GM19035 (cell line): ENCODE measurements around the gene WNT11.
"Not testable (repeated sequence)": the region's sequence is repeated elsewhere in the genome, so short reads cannot be mapped to it uniquely, and the experiment has no call there.

Source experiments
- ATAC-seq: cut with Tn5 transposase; IDR thresholded peaks from one replicate; pipeline ENCODE4 v1.9.1; 2021; ENCODE audit not compliant: unreplicated experiment

WNT11 gene

GRCh38 chr11:76203131-76203925, 3.0 kb downstream of the WNT11 start:
- ATAC-seq, result no peak

DNA sequence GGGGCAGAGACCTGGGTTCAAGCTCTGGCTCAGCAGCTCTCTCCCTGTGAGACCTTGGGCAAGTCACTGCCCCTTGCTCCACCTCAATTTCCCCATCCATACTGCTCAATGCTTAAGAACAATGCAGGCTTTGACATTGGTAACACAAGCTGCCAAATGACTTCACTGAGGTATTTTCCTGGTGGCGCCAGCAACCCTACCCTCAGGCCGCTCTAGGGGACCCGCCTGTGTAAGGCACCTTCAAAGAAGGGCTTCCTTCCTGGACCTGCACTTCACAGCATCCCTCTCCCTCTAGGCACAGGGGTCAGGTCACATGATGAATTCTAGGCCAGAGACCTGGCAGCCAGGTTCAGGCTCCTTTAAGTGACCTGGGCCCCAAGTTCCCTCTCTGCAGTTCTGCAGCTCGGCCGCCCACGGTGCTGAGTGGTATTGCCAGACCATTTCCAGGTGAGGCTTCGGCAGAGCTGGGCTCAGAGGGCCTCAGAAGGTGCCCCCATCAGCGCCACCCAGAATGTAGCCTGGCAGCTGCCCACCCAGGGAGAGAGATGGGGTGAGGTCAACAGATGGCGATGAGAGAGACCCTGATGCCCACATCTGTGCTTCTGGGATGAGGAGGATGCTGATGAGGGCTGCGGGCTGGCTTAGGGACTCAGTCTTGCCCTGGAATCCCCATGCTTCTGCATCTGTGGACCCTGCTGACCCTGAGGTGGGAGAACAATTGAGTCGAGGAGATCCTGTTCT, 4.5 kb downstream of the WNT11 start:
- no peak for ATAC-seq

DNA sequence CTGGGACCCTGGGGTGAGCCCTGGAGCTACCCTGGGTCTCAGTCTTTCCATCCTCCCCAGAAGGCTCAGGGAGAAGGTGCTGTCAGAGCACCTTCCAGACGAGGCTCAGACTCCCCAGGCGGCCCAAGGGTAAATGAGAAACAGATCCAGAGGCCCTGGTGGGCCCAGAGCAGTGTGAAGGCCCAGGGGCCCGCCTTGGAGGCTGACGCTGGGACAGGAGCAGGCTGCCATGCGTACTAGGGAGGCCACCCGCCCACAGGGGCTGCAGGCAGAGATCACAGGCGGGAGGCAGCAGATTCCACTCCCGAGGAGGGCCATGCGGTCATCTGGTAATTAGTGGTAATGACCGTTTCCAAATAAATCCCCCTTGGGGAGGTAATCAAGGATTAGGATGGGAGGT, 5.2 kb downstream of the WNT11 start:
- no peak for ATAC-seq

- ATAC-seq, result no peak
Observed at GRCh38 chr11:76200006-76200940, 6.0 kb downstream of the WNT11 start.

DNA sequence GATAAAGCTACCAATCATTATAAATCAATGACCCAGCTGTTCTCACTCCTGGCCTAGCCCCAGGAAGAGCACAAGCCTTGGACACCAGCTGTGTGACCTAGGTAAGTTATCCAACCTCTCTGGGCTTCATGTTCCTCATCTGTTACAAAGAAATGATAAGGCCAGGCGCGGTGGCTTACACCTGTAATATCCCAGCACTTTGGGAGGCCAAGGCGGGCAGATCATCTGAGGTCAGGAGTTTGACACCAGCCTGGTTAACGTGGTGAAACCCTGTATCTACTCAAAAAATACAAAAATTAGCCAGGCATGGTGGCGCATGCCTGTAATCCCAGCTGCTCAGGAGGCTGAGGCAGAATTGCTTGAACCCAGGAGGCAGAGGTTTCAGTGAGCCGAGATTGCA, 7.6 kb downstream of the WNT11 start:
- ATAC-seq, result not testable (repeated sequence)

GRCh38 chr11:76197941-76198640, 8.2 kb downstream of the WNT11 start:
- no peak for ATAC-seq

DNA sequence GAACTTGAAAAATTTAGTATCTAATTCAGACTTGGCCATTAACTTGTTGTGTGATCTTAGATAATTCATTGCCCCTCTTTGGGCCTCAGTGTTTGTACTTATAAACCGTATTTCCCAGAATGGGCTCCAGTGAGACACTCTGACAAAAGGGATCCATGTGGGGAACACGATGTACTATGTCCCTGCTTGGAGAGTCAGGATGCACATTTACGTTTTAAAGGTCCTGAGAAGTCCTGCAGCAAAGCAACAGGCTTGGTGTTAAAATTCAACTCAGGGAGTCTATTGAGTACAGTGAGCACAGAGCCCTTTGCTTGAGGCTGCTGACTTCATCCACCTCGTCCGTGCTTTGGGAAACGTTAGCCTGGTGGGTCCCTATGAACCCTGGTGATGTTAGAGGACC, 9.0 kb downstream of the WNT11 start:
- ATAC-seq, result no peak

- ATAC-seq, result no peak
Observed at GRCh38 chr11:76196849-76197248, 9.5 kb downstream of the WNT11 start.

DNA sequence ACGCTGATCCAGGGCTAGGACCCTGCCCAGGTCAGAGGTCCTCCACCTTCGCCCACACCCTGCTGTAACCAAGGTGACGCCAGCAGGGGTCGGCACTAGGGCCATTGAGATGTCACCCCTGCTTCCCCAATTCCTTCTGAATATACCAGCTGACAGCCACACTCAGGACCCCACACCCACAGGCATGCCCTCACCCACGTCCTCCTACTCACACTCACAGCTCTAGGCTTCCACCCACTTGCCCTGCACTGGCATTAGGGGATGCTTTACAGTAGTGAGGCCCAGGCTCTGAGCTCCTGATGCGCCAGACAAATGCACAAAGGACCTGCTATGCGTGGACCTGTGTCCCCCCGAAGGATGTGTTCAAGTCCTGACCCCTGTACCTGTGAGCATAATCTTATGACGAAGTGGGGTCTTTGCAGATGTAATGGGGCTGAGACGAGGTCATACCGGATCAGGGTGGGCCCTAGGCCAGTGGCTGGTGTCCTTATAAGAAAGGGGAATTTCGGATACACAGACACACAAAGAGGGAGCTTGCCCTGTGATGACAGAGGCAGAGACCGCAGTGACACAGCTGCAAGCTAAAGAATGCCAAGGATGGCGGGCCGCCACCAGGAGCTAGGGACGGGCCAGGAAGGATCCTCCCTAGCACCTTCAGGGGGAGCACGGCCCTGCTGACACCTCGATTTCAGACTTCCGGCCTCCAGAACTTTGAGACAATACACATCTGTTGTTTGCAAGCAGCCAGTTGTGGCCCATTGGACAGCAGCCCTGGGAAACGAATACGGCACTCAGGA, 11.2 kb downstream of the WNT11 start:
- ATAC-seq, result no peak

DNA sequence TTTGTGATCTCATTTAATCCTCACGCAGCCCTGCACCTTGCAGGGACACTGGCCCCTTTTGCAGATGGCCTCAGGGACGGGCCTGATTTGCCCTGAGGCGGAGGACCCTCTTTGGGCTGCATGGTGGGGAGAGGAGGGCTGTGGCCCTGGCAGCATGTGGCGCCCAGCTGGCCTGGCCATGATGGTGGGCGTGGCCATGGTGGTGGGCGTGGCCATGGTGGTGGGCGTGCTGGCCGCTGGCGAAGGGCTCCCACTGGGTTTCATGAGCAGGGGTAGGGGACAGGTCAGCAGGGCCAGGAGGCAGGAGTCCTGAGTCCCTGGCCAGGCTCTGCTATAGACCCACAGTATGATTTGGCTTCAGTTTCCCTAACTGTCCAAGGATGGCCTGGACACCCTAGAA, 13.1 kb downstream of the WNT11 start:
- ATAC-seq, result no peak

DNA sequence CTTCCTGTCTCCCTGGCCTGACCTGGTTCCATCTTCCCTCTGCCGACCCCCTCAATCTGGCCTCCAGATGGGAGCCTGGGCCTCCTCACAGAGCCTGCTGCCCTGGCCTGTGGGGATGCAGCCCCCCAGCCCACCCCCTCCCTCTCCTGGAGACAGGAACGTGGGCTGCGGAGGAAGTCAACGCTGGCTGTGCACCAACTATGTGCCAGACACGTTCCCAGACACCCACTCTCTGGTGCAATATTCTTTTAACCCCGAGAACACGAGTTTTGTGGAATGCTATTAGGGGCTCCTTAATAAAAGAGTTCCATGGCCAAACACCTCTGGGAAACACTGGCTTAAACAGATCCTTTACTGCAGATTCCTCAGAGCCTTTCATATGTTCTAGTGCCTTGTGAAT, 15.9 kb downstream of the WNT11 start:
- ATAC-seq, result no peak

GRCh38 chr11:76189682-76190081, 16.6 kb downstream of the WNT11 start:
- ATAC-seq, result no peak

GRCh38 chr11:76188873-76189272, 17.4 kb downstream of the WNT11 start:
- ATAC-seq, result no peak

DNA sequence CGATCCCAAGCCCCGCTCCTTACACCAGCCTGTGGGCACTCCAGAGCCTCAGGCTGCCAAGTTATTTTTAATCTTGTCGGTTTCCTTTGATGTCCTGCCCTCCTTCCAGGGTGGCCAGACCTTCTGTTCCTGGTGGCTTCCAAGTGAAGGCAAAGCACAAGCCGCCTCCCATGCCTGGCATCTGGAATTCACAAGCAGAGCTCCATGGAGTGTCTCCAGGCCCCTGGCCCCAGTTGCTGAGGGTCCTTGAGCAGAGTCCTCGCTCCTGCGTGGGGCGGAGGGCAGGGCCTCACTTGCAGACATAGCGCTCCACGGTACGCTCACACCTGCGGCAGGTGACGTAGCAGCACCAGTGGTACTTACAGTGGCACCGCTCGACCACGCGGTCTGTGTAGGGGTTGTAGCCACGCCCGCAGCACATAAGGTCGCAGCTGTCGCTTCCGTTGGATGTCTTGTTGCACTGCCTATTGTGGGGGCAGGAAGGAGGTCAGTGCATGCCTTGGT, 19.5 kb downstream of the WNT11 start:
- ATAC-seq, result no peak

DNA sequence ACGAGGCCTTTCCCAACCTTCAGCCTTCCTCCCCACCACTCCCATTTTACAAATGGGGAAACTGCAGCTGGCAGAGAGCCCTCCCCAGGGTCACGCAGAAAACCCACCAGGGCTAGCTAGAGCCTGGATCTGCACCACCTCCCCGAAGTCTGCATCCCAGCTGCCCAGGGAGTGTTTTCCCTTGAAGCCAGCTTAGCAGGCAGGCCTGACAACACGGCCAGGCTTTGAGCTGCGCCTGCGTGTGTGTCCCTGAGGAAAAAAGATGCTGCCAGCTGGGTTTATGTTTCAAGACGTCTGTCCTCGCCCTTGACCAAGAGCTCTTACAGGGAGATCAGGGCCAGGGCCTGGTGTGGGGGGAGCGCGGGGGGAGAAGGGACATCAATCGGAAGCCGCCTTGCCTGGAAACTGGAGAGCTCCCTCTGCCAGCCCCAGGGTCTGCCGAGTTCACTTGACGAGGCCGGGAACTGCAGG, 20.3 kb downstream of the WNT11 start:
- no peak for ATAC-seq

DNA sequence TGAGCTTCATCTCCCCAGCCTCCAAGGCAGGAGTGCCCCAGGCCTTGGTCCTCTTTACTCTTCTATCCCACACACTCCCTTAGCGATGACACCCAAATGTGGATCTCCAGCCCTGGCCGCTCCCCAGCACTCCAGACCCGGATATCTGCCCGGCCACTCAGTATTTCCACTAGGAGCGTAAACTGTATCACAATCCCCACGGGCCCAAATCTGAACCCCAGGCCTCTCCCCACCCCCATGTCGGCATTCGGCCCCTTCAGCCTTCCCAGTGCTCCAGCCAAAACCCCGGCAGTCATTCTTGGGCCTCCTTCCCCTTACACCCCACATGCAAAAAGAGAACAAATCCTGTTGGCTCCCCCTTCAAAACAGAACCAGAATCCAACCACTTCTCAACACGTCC, 20.8 kb downstream of the WNT11 start:
- no peak for ATAC-seq

DNA sequence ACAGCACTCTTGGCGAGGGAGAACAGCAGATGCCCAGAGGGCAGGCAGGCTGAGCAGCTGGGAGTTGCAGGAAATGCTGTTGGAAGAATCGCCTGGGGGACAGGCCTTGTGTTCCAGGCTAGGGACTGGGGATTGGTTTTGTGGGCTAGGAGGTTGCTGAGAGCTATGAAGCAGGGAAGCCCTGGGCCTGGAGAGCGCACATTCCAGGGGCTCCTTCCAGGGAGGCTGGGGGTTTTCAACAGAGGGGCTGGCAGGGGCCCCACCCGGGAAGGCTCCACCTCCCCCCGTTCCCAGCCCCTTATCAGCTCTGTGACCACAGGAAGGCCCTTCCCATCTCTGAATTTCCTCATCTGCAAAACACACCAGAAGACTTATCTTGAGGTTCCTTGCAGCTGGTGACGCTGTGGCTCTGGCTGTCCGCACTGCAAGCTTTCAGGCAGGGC, 21.7 kb downstream of the WNT11 start:
- no peak for ATAC-seq

DNA sequence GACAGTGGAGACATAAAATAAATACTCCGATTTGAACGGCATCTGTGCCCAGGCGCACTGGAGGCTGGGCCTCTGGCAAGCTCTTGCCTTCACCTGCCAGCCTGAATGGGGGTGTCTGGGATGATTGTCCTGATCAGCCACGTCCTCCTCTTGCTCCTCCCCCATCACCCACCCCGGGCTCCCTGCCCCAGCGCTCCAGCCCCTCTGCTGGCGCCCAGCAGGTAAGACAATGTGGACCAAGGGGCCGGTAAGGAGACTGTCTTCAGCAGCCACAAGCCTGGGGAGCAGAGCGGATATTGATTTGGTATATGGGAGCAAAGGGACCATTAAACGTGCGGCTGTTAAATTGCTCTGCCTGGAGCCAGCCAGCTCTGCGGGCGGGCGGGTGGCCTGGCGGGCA, 24.9 kb downstream of the WNT11 start:
- no peak for ATAC-seq

- ATAC-seq, result no peak
Observed at GRCh38 chr11:76179147-76179546, 27.2 kb downstream of the WNT11 start.

DNA sequence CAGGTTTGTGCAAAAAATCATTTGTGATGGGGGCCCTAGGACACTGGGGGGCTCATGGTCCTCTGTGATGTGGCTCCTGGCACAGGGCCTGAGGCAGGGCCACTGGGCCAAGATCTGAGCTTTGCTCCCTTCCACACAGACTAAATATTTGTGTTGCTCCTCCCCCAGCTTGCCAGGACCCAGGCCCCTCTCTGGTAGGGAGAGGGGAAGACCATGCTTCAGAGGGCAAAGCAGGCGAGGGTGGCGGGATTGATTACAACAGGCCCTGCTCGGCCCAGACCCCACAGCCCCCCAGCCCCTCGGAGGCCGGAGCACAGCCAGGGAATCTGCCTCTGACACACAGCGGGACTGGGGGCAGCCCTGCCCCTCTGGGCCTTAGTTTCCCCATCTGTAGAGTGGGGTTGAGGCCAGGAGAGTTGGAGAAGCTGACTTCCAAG, 29.0 kb downstream of the WNT11 start:
- no peak for ATAC-seq
